ENCODE data around the gene GUSB.
"Not testable (repeated sequence)": the region's sequence is repeated elsewhere in the genome, so short reads cannot be mapped to it uniquely, and the experiment has no call there.

GUSB gene

GRCh38 chr7:65981965-65982792, at the start of gene GUSB:
TSS of gene GUSB (minus strand) at chr7:65982213. CDS start at chr7:65982183, 30 bp downstream.
- peaks cover 10% of the 10 kb centered on the region for H3K36me3 Mint-ChIP-seq
- peak; percentile 93 for ATAC-seq
- H3K4me3 Mint-ChIP-seq, result peak within 1 kb of the TSS; percentile 86
- H3K4me1 Mint-ChIP-seq, result peaks cover 26% of the 10 kb centered on the region
- no peaks in the 10 kb centered on the region for H3K27me3 Mint-ChIP-seq
- H3K27ac Mint-ChIP-seq, result peak within 1 kb of the TSS; percentile 85
- no peaks in the 10 kb centered on the region for H3K9me3 Mint-ChIP-seq

DNA sequence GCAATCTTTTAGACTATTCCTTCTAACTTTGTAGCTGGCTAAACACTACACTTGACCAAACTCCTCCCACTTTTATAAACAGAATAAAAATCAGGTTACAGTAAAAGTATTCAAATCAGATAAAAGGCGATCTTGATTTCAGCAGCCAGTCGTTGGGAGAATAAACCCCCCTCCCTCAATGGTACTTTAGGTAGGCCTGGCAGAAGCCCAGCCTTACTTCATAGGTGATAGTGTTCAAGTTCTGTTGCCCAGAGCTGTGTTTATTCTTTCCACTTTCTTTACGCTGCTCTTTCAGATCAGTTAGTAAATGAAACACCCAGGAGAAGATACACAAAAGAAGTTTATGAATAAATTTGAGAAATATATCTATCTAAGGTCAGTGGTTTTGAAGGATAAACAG, 46.3 kb upstream of the GUSB start:
- not testable (repeated sequence) for H3K36me3 Mint-ChIP-seq, H3K9me3 Mint-ChIP-seq, H3K27me3 Mint-ChIP-seq, H3K4me1 Mint-ChIP-seq, ATAC-seq, H3K4me3 Mint-ChIP-seq, H3K27ac Mint-ChIP-seq

DNA sequence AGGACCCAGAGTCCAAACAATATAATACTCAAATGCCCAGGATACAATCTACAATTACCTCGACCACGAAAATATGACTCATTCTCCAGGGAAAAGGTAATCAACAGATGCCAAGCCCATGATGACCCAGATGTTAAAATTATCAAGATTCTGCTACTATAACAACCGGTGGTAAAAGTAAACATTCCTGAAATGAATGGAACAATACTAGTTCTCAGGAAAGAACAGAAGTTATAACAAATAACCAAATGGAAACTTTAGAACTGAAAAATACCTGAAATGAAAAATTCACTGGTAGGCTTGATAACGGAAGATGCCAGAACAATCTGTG, 34.1 kb upstream of the GUSB start:
- H3K4me1 Mint-ChIP-seq, result no peaks in the 10 kb centered on the region
- H3K9me3 Mint-ChIP-seq, result no peaks in the 10 kb centered on the region
- peaks cover 31% of the 10 kb centered on the region for H3K27me3 Mint-ChIP-seq
- no peaks in the 10 kb centered on the region for H3K36me3 Mint-ChIP-seq
- H3K4me3 Mint-ChIP-seq, result no peak overlapping the region
- ATAC-seq, result no peak
- no peak overlapping the region for H3K27ac Mint-ChIP-seq

DNA sequence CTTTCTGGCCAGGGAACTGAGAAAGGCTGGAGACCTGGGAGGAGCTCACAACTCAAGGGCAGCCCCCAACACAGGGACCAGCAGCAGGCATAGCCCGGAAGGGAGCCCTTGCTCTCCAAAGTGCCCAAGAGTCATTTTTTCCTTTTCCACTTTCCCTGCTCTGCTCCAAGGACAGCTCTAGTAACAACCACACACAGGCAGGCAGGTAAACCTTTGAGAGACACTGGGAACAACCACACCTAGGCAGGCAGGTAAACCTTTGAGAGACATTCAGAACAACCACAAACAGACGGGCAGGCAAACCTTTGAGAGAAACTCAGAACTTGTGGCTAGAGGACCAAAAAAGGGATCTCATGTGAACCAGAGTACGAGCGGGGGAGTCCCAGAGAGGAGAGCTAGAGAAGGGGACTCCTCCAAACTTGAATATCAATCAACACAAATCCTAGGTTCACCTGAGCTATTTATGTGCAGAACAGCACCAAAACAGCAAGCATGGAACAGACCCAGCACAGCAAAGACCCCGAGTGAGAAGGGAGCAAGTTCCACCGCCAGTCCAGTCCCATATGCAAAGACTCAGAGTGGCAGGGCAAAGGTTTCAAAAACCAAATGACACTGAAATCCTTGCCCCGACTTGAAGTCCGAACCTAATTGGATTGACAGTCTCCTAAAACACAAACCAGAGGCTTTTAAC, 33.6 kb upstream of the GUSB start:
- no peaks in the 10 kb centered on the region for H3K9me3 Mint-ChIP-seq
- ATAC-seq, result peak; percentile 24
- H3K36me3 Mint-ChIP-seq, result no peaks in the 10 kb centered on the region
- H3K4me3 Mint-ChIP-seq, result no peak overlapping the region
- no peaks in the 10 kb centered on the region for H3K4me1 Mint-ChIP-seq
- no peak overlapping the region for H3K27ac Mint-ChIP-seq
- H3K27me3 Mint-ChIP-seq, result peaks cover 35% of the 10 kb centered on the region

- ATAC-seq, result no peak
- Mint-ChIP-seq H3K36me3 (no peaks in the 10 kb centered on the region), H3K9me3 (no peaks in the 10 kb centered on the region), H3K4me1 (no peaks in the 10 kb centered on the region), H3K4me3 (no peak overlapping the region), H3K27ac (no peak overlapping the region), H3K27me3 (peaks cover 42% of the 10 kb centered on the region)
Measured at GRCh38 chr7:66013938-66014337, 31.9 kb upstream of the GUSB start.

- Mint-ChIP-seq H3K4me1 (no peaks in the 10 kb centered on the region), H3K36me3 (no peaks in the 10 kb centered on the region), H3K9me3 (no peaks in the 10 kb centered on the region), H3K4me3 (no peak overlapping the region), H3K27ac (no peak overlapping the region), H3K27me3 (peaks cover 12% of the 10 kb centered on the region)
- no peak for ATAC-seq
Measured at GRCh38 chr7:66007232-66007631, 25.2 kb upstream of the GUSB start.

- not testable (repeated sequence) for ATAC-seq, H3K27ac Mint-ChIP-seq, H3K27me3 Mint-ChIP-seq, H3K36me3 Mint-ChIP-seq, H3K9me3 Mint-ChIP-seq, H3K4me3 Mint-ChIP-seq, H3K4me1 Mint-ChIP-seq
Measured at GRCh38 chr7:66005115-66005671, 23.2 kb upstream of the GUSB start.

- not testable (repeated sequence) for H3K36me3 Mint-ChIP-seq, H3K4me3 Mint-ChIP-seq, H3K4me1 Mint-ChIP-seq, H3K27ac Mint-ChIP-seq, H3K27me3 Mint-ChIP-seq, H3K9me3 Mint-ChIP-seq, ATAC-seq
Measured at GRCh38 chr7:66000823-66001417, 18.9 kb upstream of the GUSB start.

- H3K27ac Mint-ChIP-seq, ATAC-seq, H3K4me3 Mint-ChIP-seq, H3K4me1 Mint-ChIP-seq, H3K36me3 Mint-ChIP-seq, H3K9me3 Mint-ChIP-seq: not testable (repeated sequence)
- peaks cover 11% of the 10 kb centered on the region for H3K27me3 Mint-ChIP-seq
Measured at GRCh38 chr7:65994984-65995383, 13.0 kb upstream of the GUSB start.

DNA sequence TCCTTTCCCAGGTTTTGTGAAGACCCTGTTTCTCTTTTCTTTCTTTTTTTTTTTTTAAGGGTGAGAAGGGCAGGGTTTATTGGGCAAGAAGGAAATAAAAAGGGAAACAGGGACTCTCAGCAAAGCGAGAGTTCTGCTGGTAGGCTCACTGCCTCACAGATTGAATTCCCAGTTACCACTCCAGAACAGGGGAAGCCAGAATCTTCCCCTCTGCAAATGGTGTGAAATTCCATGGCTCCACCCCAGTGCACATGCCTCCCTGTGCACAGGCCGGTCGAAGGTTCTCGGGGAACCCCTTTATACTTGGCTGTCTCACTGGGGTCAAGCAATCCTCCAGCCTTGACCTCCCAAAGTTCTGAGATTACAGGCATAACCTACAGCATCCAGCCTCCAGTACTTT, 10.5 kb upstream of the GUSB start:
- Mint-ChIP-seq H3K27me3 (peaks cover 11% of the 10 kb centered on the region), H3K4me1 (no peaks in the 10 kb centered on the region), H3K4me3 (no peak overlapping the region), H3K27ac (no peak overlapping the region), H3K36me3 (no peaks in the 10 kb centered on the region), H3K9me3 (no peaks in the 10 kb centered on the region)
- ATAC-seq, result no peak

DNA sequence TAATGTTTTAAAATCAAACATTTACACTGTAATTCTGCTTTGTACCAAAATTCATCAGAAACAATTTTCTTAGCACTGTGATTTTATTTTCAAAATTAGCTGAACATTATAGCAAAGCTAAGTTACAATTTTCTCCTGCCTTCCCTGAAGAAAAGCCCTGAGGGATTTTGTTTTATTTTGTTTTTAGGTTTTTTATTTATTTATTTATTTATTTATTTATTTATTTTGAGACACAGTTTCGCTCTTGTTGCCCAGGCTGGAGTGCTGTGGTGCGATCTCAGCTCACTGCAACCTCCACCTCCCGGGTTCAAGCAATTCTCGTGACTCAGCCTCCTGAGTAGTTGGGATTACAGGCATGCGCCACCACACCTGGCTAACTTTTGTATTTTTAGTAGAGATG, 9.8 kb upstream of the GUSB start:
- not testable (repeated sequence) for H3K4me1 Mint-ChIP-seq, H3K4me3 Mint-ChIP-seq, ATAC-seq, H3K9me3 Mint-ChIP-seq, H3K27ac Mint-ChIP-seq, H3K36me3 Mint-ChIP-seq
- H3K27me3 Mint-ChIP-seq, result peaks cover 11% of the 10 kb centered on the region

DNA sequence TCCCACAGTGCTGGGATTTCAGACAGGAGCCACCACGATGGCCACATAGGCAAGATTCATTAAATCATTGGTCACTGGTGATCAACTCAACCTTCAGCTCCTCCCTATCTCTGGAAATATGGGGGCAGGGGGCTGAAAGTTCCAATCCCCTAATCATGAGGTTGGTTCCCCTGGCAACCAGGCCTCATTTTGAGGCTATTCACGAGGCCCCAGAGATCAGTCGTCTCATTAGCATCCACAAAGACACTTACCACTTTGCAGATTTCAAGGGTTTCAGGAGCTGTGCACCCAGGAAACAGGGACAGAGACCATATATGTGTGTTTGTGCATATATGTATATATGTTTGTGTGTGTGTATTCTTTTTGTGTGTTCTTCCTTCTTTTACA, 7.7 kb upstream of the GUSB start:
- Mint-ChIP-seq H3K4me1 (no peaks in the 10 kb centered on the region), H3K4me3 (no peak overlapping the region), H3K9me3 (no peaks in the 10 kb centered on the region), H3K36me3 (no peaks in the 10 kb centered on the region), H3K27ac (no peak overlapping the region), H3K27me3 (peaks cover 11% of the 10 kb centered on the region)
- ATAC-seq, result no peak

DNA sequence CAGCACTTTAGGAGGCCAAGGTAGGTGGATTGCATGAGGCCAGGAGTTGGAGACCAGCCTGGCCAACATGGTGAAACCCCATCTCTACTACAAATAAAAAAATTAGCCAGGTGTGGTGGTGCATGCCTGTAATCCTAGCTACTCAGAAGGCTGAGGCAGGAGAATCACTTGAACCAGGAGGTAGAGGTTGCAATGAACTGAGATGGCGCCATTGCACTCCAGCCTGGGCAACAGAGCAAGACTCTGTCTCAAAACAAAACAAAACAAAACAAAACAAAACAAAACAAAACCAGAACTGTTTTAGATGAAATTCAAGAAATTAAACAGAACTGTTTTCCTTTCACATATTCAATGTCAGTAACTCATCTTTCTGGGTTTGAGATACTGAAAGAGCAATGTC, 6.5 kb upstream of the GUSB start:
- not testable (repeated sequence) for H3K4me3 Mint-ChIP-seq, H3K4me1 Mint-ChIP-seq, H3K9me3 Mint-ChIP-seq, H3K27ac Mint-ChIP-seq, H3K36me3 Mint-ChIP-seq, ATAC-seq
- H3K27me3 Mint-ChIP-seq, result peaks cover 11% of the 10 kb centered on the region

GRCh38 chr7:65988084-65988483, 6.1 kb upstream of the GUSB start:
- H3K9me3 Mint-ChIP-seq, result no peaks in the 10 kb centered on the region
- H3K27ac Mint-ChIP-seq, result no peak overlapping the region
- H3K4me3 Mint-ChIP-seq, result no peak overlapping the region
- H3K4me1 Mint-ChIP-seq, result no peaks in the 10 kb centered on the region
- H3K36me3 Mint-ChIP-seq, result no peaks in the 10 kb centered on the region
- peaks cover 11% of the 10 kb centered on the region for H3K27me3 Mint-ChIP-seq
- ATAC-seq, result no peak

DNA sequence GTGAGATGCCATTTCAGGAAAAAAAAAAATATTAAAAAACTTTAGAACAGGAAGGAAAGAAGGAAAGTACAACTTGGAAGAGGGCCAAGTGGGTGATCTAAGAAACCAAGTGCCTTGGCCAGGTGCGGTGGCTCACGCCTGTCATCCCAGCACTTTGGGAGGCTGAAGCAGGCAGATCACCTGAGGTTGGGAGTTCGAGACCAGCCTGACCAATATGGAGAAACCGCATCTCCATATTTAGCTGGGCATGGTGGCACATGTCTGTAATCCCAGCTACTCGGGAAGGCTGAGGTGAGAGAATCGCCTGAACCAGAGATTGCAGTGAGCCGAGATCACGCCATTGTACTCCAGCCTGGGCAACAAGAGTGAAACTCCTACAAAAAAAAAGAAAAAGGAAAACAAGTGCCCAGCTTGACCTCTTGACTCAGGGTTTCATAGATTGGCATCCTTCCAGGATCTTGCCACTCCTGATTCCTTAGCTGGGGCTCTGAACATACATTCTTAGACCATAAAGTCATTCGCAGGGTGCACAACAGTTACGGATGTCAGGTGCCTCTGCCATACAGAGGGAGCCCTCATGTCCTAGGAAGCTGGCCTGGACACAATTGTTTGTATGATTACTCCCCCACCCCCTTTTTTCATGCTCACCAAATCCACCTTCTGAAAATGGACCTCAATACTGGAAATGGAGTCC, 2.1 kb upstream of the GUSB start:
- Mint-ChIP-seq H3K36me3 (peaks cover 4% of the 10 kb centered on the region), H3K27me3 (no peaks in the 10 kb centered on the region), H3K4me1 (peaks cover 23% of the 10 kb centered on the region), H3K4me3 (no peak overlapping the region), H3K9me3 (no peaks in the 10 kb centered on the region), H3K27ac (no peak overlapping the region)
- ATAC-seq, result no peak
